GM23338 (cell line): Measurements from ENCODE around the gene CEBPG.

Source experiments
- EZH2 ChIP-seq: fragments of 200-600 bp; sonication (generic); IDR thresholded peaks from one replicate; pipeline ENCODE4 v1.8.0; 2017; ENCODE audit warnings: antibody characterized with exemption, mild to moderate bottlenecking, low read depth; ENCODE audit not compliant: unreplicated experiment
- POLR2AphosphoS5 ChIP-seq: IDR thresholded peaks from 2 replicates; pipeline ENCODE4 v1.6.1; 2016; ENCODE audit warnings: antibody characterized with exemption, low read depth
- TF ChIP-seq, protein P1 (sequence below), 2 experiments: fragments of 200-600 bp in 1 of 2; sonication (generic) in 1 of 2; conservative IDR thresholded peaks; 2 replicates each; pipeline versions ENCODE4 v1.5.1 to v1.6.1; 2016 to 2017; ENCODE audit warnings: antibody characterized with exemption in 2 of 2, low read depth in 2 of 2, mild to moderate bottlenecking in 2 of 2, moderate library complexity in 1 of 2

DNA sequence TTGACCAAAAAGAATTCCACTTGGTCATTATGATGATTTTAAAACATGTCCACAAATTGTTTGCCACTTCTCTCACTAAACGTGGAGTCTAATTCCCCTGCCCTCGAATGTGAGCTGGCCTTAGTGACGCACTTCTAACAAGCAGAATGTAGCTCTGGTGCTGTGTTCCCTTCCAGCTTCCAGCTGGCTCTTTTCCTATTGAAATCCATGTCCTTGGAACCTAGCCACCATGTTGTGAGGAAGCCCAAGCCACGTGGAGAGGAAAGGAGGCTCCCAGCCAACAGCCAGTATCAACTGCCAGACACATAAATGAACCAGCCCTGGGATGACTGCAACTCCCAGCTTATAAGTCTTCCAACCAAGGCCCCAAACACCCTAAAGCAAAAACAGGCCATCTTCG, 47.6 kb upstream of the CEBPG start:
- TF ChIP-seq, protein P1, sequence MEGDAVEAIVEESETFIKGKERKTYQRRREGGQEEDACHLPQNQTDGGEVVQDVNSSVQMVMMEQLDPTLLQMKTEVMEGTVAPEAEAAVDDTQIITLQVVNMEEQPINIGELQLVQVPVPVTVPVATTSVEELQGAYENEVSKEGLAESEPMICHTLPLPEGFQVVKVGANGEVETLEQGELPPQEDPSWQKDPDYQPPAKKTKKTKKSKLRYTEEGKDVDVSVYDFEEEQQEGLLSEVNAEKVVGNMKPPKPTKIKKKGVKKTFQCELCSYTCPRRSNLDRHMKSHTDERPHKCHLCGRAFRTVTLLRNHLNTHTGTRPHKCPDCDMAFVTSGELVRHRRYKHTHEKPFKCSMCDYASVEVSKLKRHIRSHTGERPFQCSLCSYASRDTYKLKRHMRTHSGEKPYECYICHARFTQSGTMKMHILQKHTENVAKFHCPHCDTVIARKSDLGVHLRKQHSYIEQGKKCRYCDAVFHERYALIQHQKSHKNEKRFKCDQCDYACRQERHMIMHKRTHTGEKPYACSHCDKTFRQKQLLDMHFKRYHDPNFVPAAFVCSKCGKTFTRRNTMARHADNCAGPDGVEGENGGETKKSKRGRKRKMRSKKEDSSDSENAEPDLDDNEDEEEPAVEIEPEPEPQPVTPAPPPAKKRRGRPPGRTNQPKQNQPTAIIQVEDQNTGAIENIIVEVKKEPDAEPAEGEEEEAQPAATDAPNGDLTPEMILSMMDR (conservative IDR thresholded peaks at IDR 0.05; ENCODE audit: low read depth in 2 of 2) = no peak
- no peak for TF ChIP-seq POLR2AphosphoS5
- no peak for TF ChIP-seq EZH2
